Measurements from ENCODE around the gene OSER1. TPM values are rescaled to one million over a fixed set of nuclear protein-coding genes. Genes with fewer than 3 reads are reported as not detected.
"Not testable (repeated sequence)": the region's sequence is repeated elsewhere in the genome, so short reads cannot be mapped to it uniquely, and the experiment has no call there.

Gene OSER1
- total RNA-seq (100 to 1,000 TPM in 1 of 2 donors, 10 to 100 TPM in 1; 88.5 to 103 TPM), total RNA-seq (66.3 to 128 reads per million in 2 donors)

DNA sequence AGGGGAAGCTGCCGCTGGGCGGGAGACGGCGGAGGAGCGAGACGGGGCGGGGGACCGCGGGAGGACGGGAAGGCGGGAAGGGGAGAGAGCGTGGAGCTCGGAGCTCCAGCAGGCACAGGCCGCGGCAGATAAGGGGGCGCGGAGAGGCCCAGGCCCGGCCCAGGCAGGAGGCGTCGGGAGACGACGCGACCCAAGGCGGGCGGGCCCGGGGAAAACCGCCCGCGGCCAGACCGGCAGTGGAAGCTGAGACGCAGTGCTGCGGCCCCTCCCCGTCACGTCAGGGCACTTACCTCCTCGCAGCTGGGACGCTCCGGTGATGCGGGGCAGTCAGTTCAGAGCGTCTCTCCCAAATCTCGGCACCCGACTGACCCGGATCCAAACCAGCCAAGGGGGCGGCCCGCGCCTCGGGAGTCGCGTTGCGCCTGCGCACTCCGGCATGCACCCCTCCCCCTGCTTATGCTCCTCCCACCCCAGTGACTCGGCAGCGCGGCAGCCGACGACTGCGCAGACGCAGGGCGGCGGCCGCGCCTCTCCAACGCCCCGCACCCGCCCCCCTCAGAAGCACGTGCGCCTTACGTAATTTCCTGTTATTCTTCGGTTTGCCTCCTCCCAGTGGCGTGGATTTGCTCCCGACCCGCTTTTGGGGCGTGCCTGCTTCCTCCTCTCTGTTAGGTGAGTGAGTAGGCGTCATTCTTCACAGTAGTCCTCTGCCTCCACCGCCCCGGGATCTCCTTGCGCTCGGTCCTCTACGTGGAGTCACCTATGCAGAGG is at the start of gene OSER1:
Gene OSER1, minus strand, starts transcription at position 366 of the 771 bp plus-strand sequence. CDS start 3,814 bp downstream, outside the sequence.
- ATAC-seq (peak; percentile 86), DNase-seq (peak; percentile 98 to 99 (median 98))
- peaks cover 49% of the 10 kb centered on the region for H3K4me1 Mint-ChIP-seq
- H3K36me3 Mint-ChIP-seq (ENCODE audit: low read depth), result peaks cover 5% of the 10 kb centered on the region
- peak within 1 kb of the TSS; percentile 99 for H3K27ac Mint-ChIP-seq
- H3K4me3 Mint-ChIP-seq, result peak within 1 kb of the TSS; percentile 97
- no peaks in the 10 kb centered on the region for H3K27me3 Mint-ChIP-seq
- H3K9me3 ChIP-seq (ENCODE audit: control insufficient read depth, low read length, poor library complexity, severe bottlenecking), result no peaks in the 10 kb centered on the region

DNA sequence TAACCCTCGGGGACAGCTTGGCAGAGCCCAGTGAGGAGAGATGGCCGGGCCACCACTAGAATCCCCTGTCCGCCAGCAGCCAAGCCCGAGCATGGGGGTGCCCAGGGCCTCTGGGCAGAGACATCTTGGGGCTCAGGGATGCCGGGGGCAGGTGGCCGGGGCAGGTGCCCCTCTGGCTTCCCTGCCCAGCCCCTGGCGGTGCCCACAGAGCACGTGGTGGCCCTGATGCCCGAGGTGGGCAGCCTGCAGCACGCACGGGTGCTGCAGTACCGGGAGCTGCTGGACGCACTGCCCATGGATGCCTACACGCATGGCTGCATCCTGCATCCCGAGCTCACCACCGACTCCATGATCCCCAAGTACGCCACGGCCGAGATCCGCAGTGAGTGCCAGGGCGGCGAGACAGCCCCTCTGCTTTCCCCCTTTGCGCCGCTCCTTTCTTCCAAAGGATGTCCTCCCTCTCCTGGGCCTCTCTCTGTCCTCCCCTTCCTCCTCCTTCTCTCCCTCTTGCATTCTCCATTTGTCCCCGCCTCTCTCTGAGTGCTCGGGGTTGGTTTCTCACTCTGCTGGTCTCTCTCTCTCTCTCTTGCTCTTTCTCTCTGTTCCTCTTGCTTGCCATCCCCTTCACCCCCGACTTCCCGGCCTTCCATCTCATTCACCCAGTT is 47.8 kb upstream of the OSER1 start:
- no peak for ATAC-seq
- peaks cover 11% of the 10 kb centered on the region for H3K27me3 Mint-ChIP-seq
- no peak overlapping the region for H3K4me3 Mint-ChIP-seq
- peaks cover 9% of the 10 kb centered on the region for H3K4me1 Mint-ChIP-seq
- H3K36me3 Mint-ChIP-seq (ENCODE audit: low read depth), result peaks cover 3% of the 10 kb centered on the region
- DNase-seq, result no peak
- no peaks in the 10 kb centered on the region for H3K9me3 ChIP-seq (ENCODE audit: control insufficient read depth, low read length, poor library complexity, severe bottlenecking)
- H3K27ac Mint-ChIP-seq, result no peak overlapping the region

DNA sequence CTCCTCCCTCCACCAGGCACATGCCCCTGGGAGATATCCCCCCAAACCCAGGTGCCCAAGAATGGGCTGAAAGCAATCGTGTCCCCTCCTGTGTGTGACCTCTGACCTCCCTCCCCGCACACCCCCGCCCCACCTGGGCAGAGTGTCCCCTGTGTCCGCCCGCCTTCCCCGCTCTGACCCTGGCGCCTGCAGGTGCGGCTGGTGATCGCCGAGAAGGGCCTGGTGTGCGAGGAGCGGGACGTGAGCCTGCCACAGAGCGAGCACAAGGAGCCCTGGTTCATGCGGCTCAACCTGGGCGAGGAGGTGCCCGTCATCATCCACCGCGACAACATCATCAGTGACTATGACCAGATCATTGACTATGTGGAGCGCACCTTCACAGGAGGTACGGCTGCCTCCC is 46.4 kb upstream of the OSER1 start:
- Mint-ChIP-seq H3K27ac (no peak overlapping the region), H3K27me3 (peaks cover 11% of the 10 kb centered on the region), H3K36me3 (ENCODE audit: low read depth) (peaks cover 7% of the 10 kb centered on the region), H3K4me1 (peaks cover 9% of the 10 kb centered on the region), H3K4me3 (no peak overlapping the region)
- DNase-seq (no peak), ATAC-seq (no peak)
- H3K9me3 ChIP-seq (ENCODE audit: control insufficient read depth, low read length, poor library complexity, severe bottlenecking), result no peaks in the 10 kb centered on the region

GRCh38 chr20:44255942-44256341 is 45.4 kb upstream of the OSER1 start:
- ATAC-seq (no peak), DNase-seq (no peak)
- H3K4me3 Mint-ChIP-seq, result no peak overlapping the region
- H3K27ac Mint-ChIP-seq, result no peak overlapping the region
- peaks cover 8% of the 10 kb centered on the region for H3K36me3 Mint-ChIP-seq (ENCODE audit: low read depth)
- peaks cover 4% of the 10 kb centered on the region for H3K4me1 Mint-ChIP-seq
- peaks cover 14% of the 10 kb centered on the region for H3K27me3 Mint-ChIP-seq
- no peaks in the 10 kb centered on the region for H3K9me3 ChIP-seq (ENCODE audit: control insufficient read depth, low read length, poor library complexity, severe bottlenecking)

DNA sequence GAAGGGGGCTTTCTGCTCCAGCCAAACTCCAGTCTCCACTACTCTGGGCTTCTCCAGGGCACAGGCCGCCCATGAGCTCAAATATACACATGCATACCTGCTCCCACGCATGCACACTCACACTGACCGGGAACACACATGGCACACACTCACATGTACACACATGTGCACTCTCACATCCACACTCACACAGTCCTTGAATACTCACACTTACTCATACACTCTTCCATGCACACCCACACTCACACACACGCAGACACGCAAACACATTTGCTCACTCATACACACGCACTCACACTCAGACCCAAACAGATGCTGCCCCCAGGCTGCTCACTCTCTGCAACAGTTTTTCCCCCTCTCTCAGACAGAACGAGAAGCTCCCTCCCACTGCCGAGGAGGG is 43.5 kb upstream of the OSER1 start:
- ATAC-seq (no peak), DNase-seq (no peak)
- H3K36me3 Mint-ChIP-seq (ENCODE audit: low read depth), result peaks cover 10% of the 10 kb centered on the region
- no peak overlapping the region for H3K27ac Mint-ChIP-seq
- H3K27me3 Mint-ChIP-seq, result peaks cover 20% of the 10 kb centered on the region
- no peaks in the 10 kb centered on the region for H3K9me3 ChIP-seq (ENCODE audit: control insufficient read depth, low read length, poor library complexity, severe bottlenecking)
- no peak overlapping the region for H3K4me3 Mint-ChIP-seq
- H3K4me1 Mint-ChIP-seq, result no peaks in the 10 kb centered on the region

GRCh38 chr20:44253528-44253927 is 43.0 kb upstream of the OSER1 start:
- no peak overlapping the region for H3K27ac Mint-ChIP-seq
- ATAC-seq (no peak), DNase-seq (no peak)

GRCh38 chr20:44251284-44251683 is 40.7 kb upstream of the OSER1 start:
- H3K36me3 Mint-ChIP-seq (ENCODE audit: low read depth), result peaks cover 10% of the 10 kb centered on the region
- peaks cover 2% of the 10 kb centered on the region for H3K4me1 Mint-ChIP-seq
- ATAC-seq, result no peak

More at GRCh38 chr20:44253528-44253927, 43.0 kb upstream of the OSER1 start:
- no peaks in the 10 kb centered on the region for H3K9me3 ChIP-seq (ENCODE audit: control insufficient read depth, low read length, poor library complexity, severe bottlenecking)
- no peak overlapping the region for H3K4me3 Mint-ChIP-seq
- no peaks in the 10 kb centered on the region for H3K4me1 Mint-ChIP-seq
- H3K36me3 Mint-ChIP-seq (ENCODE audit: low read depth), result peaks cover 10% of the 10 kb centered on the region
- peaks cover 23% of the 10 kb centered on the region for H3K27me3 Mint-ChIP-seq

GRCh38 chr20:44248410-44248759 is 37.8 kb upstream of the OSER1 start:
- H3K4me3 Mint-ChIP-seq, result no peak overlapping the region
- DNase-seq (no peak), ATAC-seq (no peak)
- H3K27ac Mint-ChIP-seq, result no peak overlapping the region
- H3K9me3 ChIP-seq (ENCODE audit: control insufficient read depth, low read length, poor library complexity, severe bottlenecking), result no peaks in the 10 kb centered on the region
- H3K36me3 Mint-ChIP-seq (ENCODE audit: low read depth), result peaks cover 6% of the 10 kb centered on the region
- H3K27me3 Mint-ChIP-seq, result peaks cover 33% of the 10 kb centered on the region
- peaks cover 2% of the 10 kb centered on the region for H3K4me1 Mint-ChIP-seq

More at GRCh38 chr20:44251284-44251683, 40.7 kb upstream of the OSER1 start:
- no peak overlapping the region for H3K4me3 Mint-ChIP-seq
- peaks cover 38% of the 10 kb centered on the region for H3K27me3 Mint-ChIP-seq
- H3K9me3 ChIP-seq (ENCODE audit: control insufficient read depth, low read length, poor library complexity, severe bottlenecking), result no peaks in the 10 kb centered on the region
- no peak overlapping the region for H3K27ac Mint-ChIP-seq
- no peak for DNase-seq

DNA sequence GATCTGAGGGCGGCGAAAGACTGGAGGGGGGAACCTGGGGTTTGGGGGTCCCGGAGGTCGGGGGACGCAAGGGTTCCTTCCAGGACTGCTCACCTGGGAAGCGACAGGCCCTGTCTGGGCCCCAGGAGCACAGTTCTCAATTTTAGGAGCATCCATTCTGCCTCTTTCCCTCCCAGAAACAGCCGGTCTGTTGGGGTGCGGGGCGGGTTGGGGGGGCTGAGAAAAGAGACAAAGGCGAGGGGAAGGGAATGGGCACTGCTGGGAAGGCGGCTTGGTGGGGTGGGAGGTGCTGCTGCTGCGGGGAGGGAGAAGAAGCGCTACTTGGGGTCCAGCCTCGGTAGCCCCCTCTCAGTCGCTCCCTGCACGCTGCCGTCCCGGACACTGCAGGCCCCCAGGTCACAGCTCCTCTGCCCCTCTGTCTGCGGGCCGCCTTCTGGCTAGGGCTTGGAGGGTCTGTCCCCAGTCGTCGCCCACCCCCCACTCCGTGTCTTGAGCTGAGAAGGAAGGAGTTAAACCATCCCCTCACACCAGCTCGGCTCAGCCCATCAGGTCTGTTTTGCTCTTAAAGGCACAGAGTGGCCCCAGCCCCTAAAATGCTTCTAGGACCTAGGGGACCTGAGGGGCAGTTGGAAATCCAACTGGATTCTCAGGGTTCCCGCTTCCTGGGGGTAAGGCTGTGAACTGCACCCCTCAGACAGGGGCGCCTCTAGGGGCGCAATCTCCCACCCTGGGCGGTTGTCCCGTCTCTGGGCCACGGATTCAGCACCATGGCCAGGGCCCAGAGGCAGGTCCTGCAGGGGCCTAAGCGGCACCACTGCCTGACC is 37.2 kb upstream of the OSER1 start:
- peaks cover 4% of the 10 kb centered on the region for H3K36me3 Mint-ChIP-seq (ENCODE audit: low read depth)
- ATAC-seq (no peak), DNase-seq (no peak)
- H3K4me1 Mint-ChIP-seq, result peaks cover 2% of the 10 kb centered on the region
- peaks cover 33% of the 10 kb centered on the region for H3K27me3 Mint-ChIP-seq
- no peaks in the 10 kb centered on the region for H3K9me3 ChIP-seq (ENCODE audit: control insufficient read depth, low read length, poor library complexity, severe bottlenecking)
- no peak overlapping the region for H3K27ac Mint-ChIP-seq
- H3K4me3 Mint-ChIP-seq, result peak overlapping the region; percentile 34

- DNase-seq, result no peak
- H3K27me3 Mint-ChIP-seq, result peaks cover 33% of the 10 kb centered on the region
- H3K4me1 Mint-ChIP-seq, result peaks cover 2% of the 10 kb centered on the region
- H3K36me3 Mint-ChIP-seq (ENCODE audit: low read depth), result peaks cover 2% of the 10 kb centered on the region
- no peak within 1 kb of the TSS for H3K27ac Mint-ChIP-seq
- peak within 1 kb of the TSS; percentile 34 for H3K4me3 Mint-ChIP-seq
- H3K9me3 ChIP-seq (ENCODE audit: control insufficient read depth, low read length, poor library complexity, severe bottlenecking), result no peaks in the 10 kb centered on the region
- ATAC-seq, result no peak
Measured at GRCh38 chr20:44247131-44247571, 36.6 kb upstream of the OSER1 start, which contains the start of gene GDAP1L1. Gene GDAP1L1 (plus strand): TSS chr20:44247308. CDS start chr20:44247335, 27 bp downstream.

DNA sequence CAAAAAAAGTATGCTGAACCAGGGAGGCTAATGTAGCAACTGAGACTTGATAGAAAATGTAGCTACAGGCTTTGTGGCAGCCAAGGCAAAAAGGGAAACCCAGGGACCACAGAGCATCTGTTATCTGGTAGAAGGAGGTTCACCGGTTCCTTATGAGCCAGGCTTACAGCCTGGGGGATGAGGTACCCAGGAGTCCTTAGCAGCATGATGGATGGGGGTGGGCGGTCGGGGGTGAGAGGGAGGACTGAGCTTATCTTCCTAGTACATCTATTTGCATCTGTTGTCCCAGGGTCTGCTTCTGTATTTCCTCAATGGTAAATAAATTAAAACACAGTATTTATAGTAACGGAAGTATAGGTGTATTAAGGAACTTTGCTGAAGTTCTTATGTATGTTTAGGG is 35.4 kb upstream of the OSER1 start:
- H3K27ac Mint-ChIP-seq, result no peak overlapping the region
- no peak for ATAC-seq
- no peaks in the 10 kb centered on the region for H3K9me3 ChIP-seq (ENCODE audit: control insufficient read depth, low read length, poor library complexity, severe bottlenecking)
- H3K27me3 Mint-ChIP-seq, result peaks cover 30% of the 10 kb centered on the region
- no peak for DNase-seq
- H3K4me1 Mint-ChIP-seq, result peaks cover 2% of the 10 kb centered on the region
- no peak overlapping the region for H3K4me3 Mint-ChIP-seq
- peaks cover 2% of the 10 kb centered on the region for H3K36me3 Mint-ChIP-seq (ENCODE audit: low read depth)

- Mint-ChIP-seq H3K36me3 (ENCODE audit: low read depth) (peaks cover 4% of the 10 kb centered on the region), H3K27ac (no peak overlapping the region), H3K4me1 (no peaks in the 10 kb centered on the region), H3K27me3 (peaks cover 5% of the 10 kb centered on the region), H3K4me3 (no peak overlapping the region)
- no peak for DNase-seq
- no peak for ATAC-seq
- no peaks in the 10 kb centered on the region for H3K9me3 ChIP-seq (ENCODE audit: control insufficient read depth, low read length, poor library complexity, severe bottlenecking)
Measured at GRCh38 chr20:44241796-44242195, 31.2 kb upstream of the OSER1 start.

DNA sequence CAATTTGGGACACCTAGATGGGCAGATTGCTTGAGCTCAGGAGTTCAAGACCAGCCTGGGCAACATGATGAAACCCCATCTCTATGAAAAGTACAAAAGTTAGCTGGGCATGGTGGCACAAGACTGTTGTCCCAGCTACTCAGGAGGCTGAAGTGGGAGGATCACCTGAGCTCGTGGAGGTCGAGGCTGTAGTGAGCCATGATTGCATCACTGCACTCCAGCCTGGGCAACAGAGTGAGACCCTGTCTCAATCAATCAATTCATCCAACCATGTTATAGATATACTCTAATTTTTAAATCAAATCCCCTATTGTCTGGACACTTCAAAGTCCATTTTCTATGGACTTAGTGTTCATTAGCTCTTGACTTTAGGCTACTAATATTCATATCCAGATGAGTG is 26.3 kb upstream of the OSER1 start:
- H3K27ac Mint-ChIP-seq; DNase-seq; H3K27me3 Mint-ChIP-seq; H3K4me1 Mint-ChIP-seq; ATAC-seq; H3K4me3 Mint-ChIP-seq; H3K9me3 ChIP-seq (ENCODE audit: control insufficient read depth, low read length, poor library complexity, severe bottlenecking); H3K36me3 Mint-ChIP-seq (ENCODE audit: low read depth): not testable (repeated sequence)
